ENCODE data around the gene GABRD.

Gene GABRD

GRCh38 chr1:2065699-2066098, 46.6 kb downstream of the GABRD start:
- no peaks in the 10 kb centered on the region for H3K79me2 ChIP-seq (ENCODE audit: control insufficient read depth, low read length)
- no peaks in the 10 kb centered on the region for H3F3A ChIP-seq (ENCODE audit: control insufficient read depth, insufficient read depth)
- H3K36me3 ChIP-seq (ENCODE audit: control insufficient read depth, low read length), result no peaks in the 10 kb centered on the region
- TF ChIP-seq, protein P1, sequence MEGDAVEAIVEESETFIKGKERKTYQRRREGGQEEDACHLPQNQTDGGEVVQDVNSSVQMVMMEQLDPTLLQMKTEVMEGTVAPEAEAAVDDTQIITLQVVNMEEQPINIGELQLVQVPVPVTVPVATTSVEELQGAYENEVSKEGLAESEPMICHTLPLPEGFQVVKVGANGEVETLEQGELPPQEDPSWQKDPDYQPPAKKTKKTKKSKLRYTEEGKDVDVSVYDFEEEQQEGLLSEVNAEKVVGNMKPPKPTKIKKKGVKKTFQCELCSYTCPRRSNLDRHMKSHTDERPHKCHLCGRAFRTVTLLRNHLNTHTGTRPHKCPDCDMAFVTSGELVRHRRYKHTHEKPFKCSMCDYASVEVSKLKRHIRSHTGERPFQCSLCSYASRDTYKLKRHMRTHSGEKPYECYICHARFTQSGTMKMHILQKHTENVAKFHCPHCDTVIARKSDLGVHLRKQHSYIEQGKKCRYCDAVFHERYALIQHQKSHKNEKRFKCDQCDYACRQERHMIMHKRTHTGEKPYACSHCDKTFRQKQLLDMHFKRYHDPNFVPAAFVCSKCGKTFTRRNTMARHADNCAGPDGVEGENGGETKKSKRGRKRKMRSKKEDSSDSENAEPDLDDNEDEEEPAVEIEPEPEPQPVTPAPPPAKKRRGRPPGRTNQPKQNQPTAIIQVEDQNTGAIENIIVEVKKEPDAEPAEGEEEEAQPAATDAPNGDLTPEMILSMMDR (IDR thresholded peaks at IDR 0.05; ENCODE audit: low read depth, low read length, poor library complexity, severe bottlenecking), result no peak
- TF ChIP-seq EZH2phosphoT487 (IDR thresholded peaks at IDR 0.05; ENCODE audit: borderline replicate concordance, low read length), result no peak
- H4K20me1 ChIP-seq (ENCODE audit: control insufficient read depth, insufficient read depth, low read depth, low read length), result no peaks in the 10 kb centered on the region
- H3K9me3 ChIP-seq (ENCODE audit: control insufficient read depth, insufficient read depth, low read length), result peaks cover 6% of the 10 kb centered on the region; the same call in 1 of the 2 replicates
- H3K4me2 ChIP-seq (ENCODE audit: low read length), result no peak overlapping the region
- no peaks in the 10 kb centered on the region for H3K4me1 ChIP-seq (ENCODE audit: control insufficient read depth, low read length)
- no peaks in the 10 kb centered on the region for H3K9me2 ChIP-seq (replicated peaks; ENCODE audit: control insufficient read depth, low read length)
- no peak overlapping the region for H3K27ac ChIP-seq (ENCODE audit: low read depth, low read length)
- no peak overlapping the region for H3K4me3 ChIP-seq (ENCODE audit: low read length)
- H3K27me3 ChIP-seq (ENCODE audit: control insufficient read depth, low read length), result no peaks in the 10 kb centered on the region

GRCh38 chr1:2067393-2067792, 48.2 kb downstream of the GABRD start:
- H3K27me3 ChIP-seq (ENCODE audit: control insufficient read depth, low read length), result no peaks in the 10 kb centered on the region
- TF ChIP-seq, protein P1 (IDR thresholded peaks at IDR 0.05; ENCODE audit: low read depth, low read length, poor library complexity, severe bottlenecking), result no peak
- no peak for TF ChIP-seq EZH2phosphoT487 (IDR thresholded peaks at IDR 0.05; ENCODE audit: borderline replicate concordance, low read length)

DNA sequence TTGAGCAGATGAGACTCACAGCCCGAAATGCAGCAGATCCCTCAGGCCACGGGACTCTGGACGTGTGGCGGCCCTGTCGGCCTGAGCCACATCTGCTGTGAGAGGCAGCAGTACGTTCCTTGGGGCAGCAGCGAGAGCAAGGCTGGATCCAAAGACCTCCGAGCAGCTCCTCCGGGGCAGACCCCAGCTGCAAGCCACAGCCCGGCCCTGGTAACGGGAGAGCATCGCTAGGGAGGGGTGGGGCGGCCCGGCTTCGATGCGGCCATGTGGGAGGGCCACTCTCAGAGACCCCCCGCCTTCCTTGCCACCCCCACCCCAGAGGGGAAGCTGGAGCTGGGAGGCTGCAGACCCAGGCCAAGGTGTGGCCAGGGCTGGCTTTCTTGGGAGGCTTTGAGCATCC, 48.8 kb downstream of the GABRD start:
- no peaks in the 10 kb centered on the region for H3K79me2 ChIP-seq (ENCODE audit: control insufficient read depth, low read length)
- peaks cover 6% of the 10 kb centered on the region; the same call in 1 of the 2 replicates for H3K9me3 ChIP-seq (ENCODE audit: control insufficient read depth, insufficient read depth, low read length)
- H3K4me2 ChIP-seq (ENCODE audit: low read length), result no peak overlapping the region
- no peaks in the 10 kb centered on the region for H4K20me1 ChIP-seq (ENCODE audit: control insufficient read depth, insufficient read depth, low read depth, low read length)
- no peaks in the 10 kb centered on the region for H3K36me3 ChIP-seq (ENCODE audit: control insufficient read depth, low read length)
- H3F3A ChIP-seq (ENCODE audit: control insufficient read depth, insufficient read depth), result no peaks in the 10 kb centered on the region
- H3K9me2 ChIP-seq (replicated peaks; ENCODE audit: control insufficient read depth, low read length), result no peaks in the 10 kb centered on the region
- no peaks in the 10 kb centered on the region for H3K27me3 ChIP-seq (ENCODE audit: control insufficient read depth, low read length)
- H3K27ac ChIP-seq (ENCODE audit: low read depth, low read length), result no peak overlapping the region
- H3K4me1 ChIP-seq (ENCODE audit: control insufficient read depth, low read length), result no peaks in the 10 kb centered on the region
- TF ChIP-seq, protein P1 (IDR thresholded peaks at IDR 0.05; ENCODE audit: low read depth, low read length, poor library complexity, severe bottlenecking), result no peak
- no peak for TF ChIP-seq EZH2phosphoT487 (IDR thresholded peaks at IDR 0.05; ENCODE audit: borderline replicate concordance, low read length)
- no peak overlapping the region for H3K4me3 ChIP-seq (ENCODE audit: low read length)

More at GRCh38 chr1:2067393-2067792, 48.2 kb downstream of the GABRD start:
- no peaks in the 10 kb centered on the region for H3F3A ChIP-seq (ENCODE audit: control insufficient read depth, insufficient read depth)
- H3K4me2 ChIP-seq (ENCODE audit: low read length), result no peak overlapping the region
- peaks cover 6% of the 10 kb centered on the region; the same call in 1 of the 2 replicates for H3K9me3 ChIP-seq (ENCODE audit: control insufficient read depth, insufficient read depth, low read length)
- H3K27ac ChIP-seq (ENCODE audit: low read depth, low read length), result no peak overlapping the region
- no peak overlapping the region for H3K4me3 ChIP-seq (ENCODE audit: low read length)
- no peaks in the 10 kb centered on the region for H3K4me1 ChIP-seq (ENCODE audit: control insufficient read depth, low read length)
- no peaks in the 10 kb centered on the region for H3K36me3 ChIP-seq (ENCODE audit: control insufficient read depth, low read length)
- H3K9me2 ChIP-seq (replicated peaks; ENCODE audit: control insufficient read depth, low read length), result no peaks in the 10 kb centered on the region
- no peaks in the 10 kb centered on the region for H3K79me2 ChIP-seq (ENCODE audit: control insufficient read depth, low read length)
- no peaks in the 10 kb centered on the region for H4K20me1 ChIP-seq (ENCODE audit: control insufficient read depth, insufficient read depth, low read depth, low read length)
